ENCODE results near the gene CYS1. TPM values are rescaled to one million over a fixed set of nuclear protein-coding genes. Genes with fewer than 3 reads are reported as not detected.

Gene CYS1
- total RNA-seq, 1 experiment from 2014 or later, result 3.7 TPM

GRCh38 chr2:10054976-10055375 is 25.2 kb downstream of the CYS1 start:
- POLR2A ChIA-PET, result no interaction called here
- intact Hi-C loops (cut with micrococcal nuclease), result no loop called here
- H3K9me2 ChIP-seq (ENCODE audit: insufficient read depth), result no peaks in the 10 kb centered on the region
- H3K9me3 ChIP-seq (ENCODE audit: control insufficient read depth in 1 of 2, insufficient read depth in 1 of 2, low read depth in 1 of 2, low read length in 2 of 2), result no peaks in the 10 kb centered on the region
- no peak overlapping the region for H3K9ac ChIP-seq (ENCODE audit: low read length)
- CTCF ChIA-PET, result no interaction called here
- H2AFZ ChIP-seq (ENCODE audit: low read depth, low read length, poor library complexity, severe bottlenecking), result no peak overlapping the region
- H3K4me3 ChIP-seq (replicated peaks in 1 of 2; ENCODE audit: low read depth in 1 of 2, low read length in 2 of 2), result no peak overlapping the region
- no peaks in the 10 kb centered on the region for H3K27me3 ChIP-seq (ENCODE audit: insufficient read depth, low read length)
- no TSS peak for BruUV-seq (replicated peaks)
- H4K20me1 ChIP-seq (ENCODE audit: insufficient read depth), result no peaks in the 10 kb centered on the region
- no peak for TF ChIP-seq EZH2phosphoT487 (IDR thresholded peaks at IDR 0.05; ENCODE audit: borderline replicate concordance)
- no peak for TF ChIP-seq SIN3A (IDR thresholded peaks at IDR 0.05; ENCODE audit: low read depth)
- no peak for TF ChIP-seq CBX3 (IDR thresholded peaks at IDR 0.05; ENCODE audit: low read depth)
- TF ChIP-seq RAD21 (IDR thresholded peaks at IDR 0.05; ENCODE audit: low read depth), result no peak
- no peak for TF ChIP-seq POLR2AphosphoS5 (IDR thresholded peaks at IDR 0.05; ENCODE audit: low read depth, low read length)
- no peak for TF ChIP-seq CEBPB (IDR thresholded peaks at IDR 0.05; ENCODE audit: low read depth)
- no peak for TF ChIP-seq POLR2A (IDR thresholded peaks at IDR 0.05; ENCODE audit: borderline replicate concordance, extremely low read depth, insufficient read depth, insufficient read length)
- no peak for TF ChIP-seq CTCF (IDR thresholded peaks at IDR 0.05 in 2 of 3, conservative IDR thresholded peaks at IDR 0.05 in 1 of 3; ENCODE audit: borderline replicate concordance in 1 of 3, insufficient read depth in 1 of 3, low read depth in 2 of 3, low read length in 2 of 3)
- TF ChIP-seq SP1 (IDR thresholded peaks at IDR 0.05; ENCODE audit: low read depth), result no peak
- TF ChIP-seq ZBTB33 (IDR thresholded peaks at IDR 0.05; ENCODE audit: extremely low read depth, insufficient replicate concordance, low read length), result no peak
- TF ChIP-seq REST (IDR thresholded peaks at IDR 0.05; ENCODE audit: low read depth), result no peak
- no peak for TF ChIP-seq SRF (IDR thresholded peaks at IDR 0.05; ENCODE audit: low read depth)
- TF ChIP-seq FOSL1 (IDR thresholded peaks at IDR 0.05; ENCODE audit: low read depth), result no peak
- TF ChIP-seq ATF3 (IDR thresholded peaks at IDR 0.05), result no peak
- no peak for TF ChIP-seq ZFX (IDR thresholded peaks at IDR 0.05)
- no peak for TF ChIP-seq ZNF274 (IDR thresholded peaks at IDR 0.05; ENCODE audit: low read depth, low read length)
- TF ChIP-seq EZH2 (IDR thresholded peaks at IDR 0.05), result no peak
- no peaks in the 10 kb centered on the region for H3K79me2 ChIP-seq (ENCODE audit: insufficient read depth, low read length)
- H3K4me2 ChIP-seq (ENCODE audit: low read length), result no peak overlapping the region
- H3K27ac ChIP-seq (ENCODE audit: low read depth, low read length), result no peak overlapping the region
- H3K36me3 ChIP-seq (ENCODE audit: control insufficient read depth in 1 of 2, insufficient read depth in 2 of 2, low read length in 2 of 2), result peaks cover 0 to 4% of the 10 kb centered on the region in 2 experiments; a peak in 1 of 4 replicates
- ATAC-seq, result no peak
- no peak for DNase-seq (ENCODE audit: low read depth, low spot score)
- H3K4me1 ChIP-seq (ENCODE audit: control insufficient read depth in 1 of 2, insufficient read depth in 2 of 2, low read length in 2 of 2), result peaks cover 17 to 20% of the 10 kb centered on the region in 2 experiments
- RAD21 ChIA-PET (ENCODE audit: low non-redundant PET in 1 of 2, low total read pairs in 2 of 2, uncharacterized antibody in 2 of 2, unreplicated experiment in 2 of 2), result interaction anchor here in 1 of 2 experiments (0.6 kb wide), 1 partner anchor 378 kb away, joined by 5 read pairs; no protein-coding TSS in a partner anchor
